ENCODE results near the gene OR5H1.

The OR5H1 gene

GRCh38 chr3:98172621-98173020, 42.1 kb downstream of the OR5H1 start:
- no peak for DNase-seq
- H3K4me1 Mint-ChIP-seq, result no peaks in the 10 kb centered on the region
- H3K27ac Mint-ChIP-seq, result no peak overlapping the region
- H3K4me3 Mint-ChIP-seq, result no peak overlapping the region
- no peaks in the 10 kb centered on the region for H3K36me3 Mint-ChIP-seq (ENCODE audit: low read depth)
- H3K9me3 Mint-ChIP-seq, result peaks cover 30% of the 10 kb centered on the region
- no peak for TF ChIP-seq CTCF (IDR thresholded peaks at IDR 0.05)
- H3K27me3 Mint-ChIP-seq (ENCODE audit: low read depth, poor library complexity), result no peaks in the 10 kb centered on the region

- no peak for DNase-seq
Measured at GRCh38 chr3:98180319-98180890, 49.9 kb downstream of the OR5H1 start.

GRCh38 chr3:98182196-98182595, 51.7 kb downstream of the OR5H1 start:
- Mint-ChIP-seq H3K27ac (no peak overlapping the region), H3K27me3 (ENCODE audit: low read depth, poor library complexity) (no peaks in the 10 kb centered on the region), H3K4me3 (no peak overlapping the region), H3K9me3 (peaks cover 10% of the 10 kb centered on the region), H3K4me1 (no peaks in the 10 kb centered on the region), H3K36me3 (ENCODE audit: low read depth) (no peaks in the 10 kb centered on the region)
- TF ChIP-seq CTCF (IDR thresholded peaks at IDR 0.05), result no peak
- no peak for DNase-seq

More at GRCh38 chr3:98180319-98180890, 49.9 kb downstream of the OR5H1 start:
- H3K27me3 Mint-ChIP-seq (ENCODE audit: low read depth, poor library complexity), result no peaks in the 10 kb centered on the region
- H3K27ac Mint-ChIP-seq, result no peak overlapping the region
- no peak for TF ChIP-seq CTCF (IDR thresholded peaks at IDR 0.05)
- peaks cover 26% of the 10 kb centered on the region for H3K9me3 Mint-ChIP-seq
- no peaks in the 10 kb centered on the region for H3K4me1 Mint-ChIP-seq
- no peaks in the 10 kb centered on the region for H3K36me3 Mint-ChIP-seq (ENCODE audit: low read depth)
- no peak overlapping the region for H3K4me3 Mint-ChIP-seq

GRCh38 chr3:98185180-98185579, 54.7 kb downstream of the OR5H1 start:
- Mint-ChIP-seq H3K4me3 (no peak overlapping the region), H3K27me3 (ENCODE audit: low read depth, poor library complexity) (no peaks in the 10 kb centered on the region), H3K9me3 (no peaks in the 10 kb centered on the region), H3K4me1 (no peaks in the 10 kb centered on the region), H3K27ac (peak overlapping the region; percentile 37), H3K36me3 (ENCODE audit: low read depth) (no peaks in the 10 kb centered on the region)
- DNase-seq, result no peak
- TF ChIP-seq CTCF (IDR thresholded peaks at IDR 0.05), result no peak
